Endometrial microvascular endothelial cells (primary cell): ENCODE results near the gene POMC. TPM values are rescaled to one million over a fixed set of nuclear protein-coding genes. Genes with fewer than 3 reads are reported as not detected.
"Not testable (repeated sequence)": the region's sequence is repeated elsewhere in the genome, so short reads cannot be mapped to it uniquely, and the experiment has no call there.

ENCODE experiments used
- in situ Hi-C: cut with HindIII; loops from 2 replicates; pipeline ENCODE4 v1.10.0; 2017; ENCODE audit warnings: low sequenced_read_pairs, low pct_unique_long_range_greater_than_20kb; ENCODE audit errors: inconsistent ontology term
- total RNA-seq: library from RNA; depleted of rRNA; stranded (reverse); fragments of >200 nt; gene quantifications from one replicate; pipeline ENCODE4 v1.2.3, GENCODE V29; 2015; ENCODE audit errors: inconsistent ontology term

POMC gene
- 5.9 TPM for total RNA-seq

- in situ Hi-C loops = no loop called here
These were observed at the start of gene POMC for GRCh38 chr2:25168256-25169072. Gene POMC (minus strand): TSS chr2:25168580. CDS start chr2:25164772, 3,808 bp downstream.

- in situ Hi-C loops = no loop called here
These were observed 49.7 kb upstream of the POMC start for GRCh38 chr2:25218100-25218499.

- in situ Hi-C loops = no loop called here
These were observed 47.7 kb upstream of the POMC start for GRCh38 chr2:25215948-25216679.

GRCh38 chr2:25215232-25215631, 46.9 kb upstream of the POMC start:
- in situ Hi-C loops = no loop called here

GRCh38 chr2:25213229-25213628, 44.8 kb upstream of the POMC start:
- in situ Hi-C loops = no loop called here

GRCh38 chr2:25210923-25211322, 42.5 kb upstream of the POMC start:
- in situ Hi-C loops = not testable (repeated sequence)

- in situ Hi-C loops = no loop called here
These were observed 38.7 kb upstream of the POMC start for GRCh38 chr2:25207078-25207545.

- in situ Hi-C loops = no loop called here
These were observed 35.9 kb upstream of the POMC start for GRCh38 chr2:25204190-25204838.

- in situ Hi-C loops = no loop called here
These were observed 33.9 kb upstream of the POMC start for GRCh38 chr2:25202275-25202674.

GRCh38 chr2:25201794-25202193, 33.4 kb upstream of the POMC start:
- in situ Hi-C loops = no loop called here

GRCh38 chr2:25201265-25201664, 32.9 kb upstream of the POMC start:
- in situ Hi-C loops = no loop called here

GRCh38 chr2:25198576-25198975, 30.2 kb upstream of the POMC start:
- in situ Hi-C loops = no loop called here

- in situ Hi-C loops = no loop called here
These were observed 29.8 kb upstream of the POMC start for GRCh38 chr2:25198209-25198525.

GRCh38 chr2:25197336-25198208, 29.2 kb upstream of the POMC start:
- in situ Hi-C loops = no loop called here

- in situ Hi-C loops = no loop called here
These were observed 26.3 kb upstream of the POMC start for GRCh38 chr2:25194576-25195122.

GRCh38 chr2:25190536-25190935, 22.2 kb upstream of the POMC start:
- in situ Hi-C loops = no loop called here

- in situ Hi-C loops = no loop called here
These were observed 20.0 kb upstream of the POMC start for GRCh38 chr2:25188405-25188804.

- in situ Hi-C loops = no loop called here
These were observed 19.5 kb upstream of the POMC start for GRCh38 chr2:25187729-25188350.
